OCI-LY7 (cell line): Measurements from ENCODE around the gene MKI67. TPM values are rescaled to one million over a fixed set of nuclear protein-coding genes. Genes with fewer than 3 reads are reported as not detected.
A peak's percentile ranks its signal among the peaks of the same experiment; 100 is the strongest.

Experiments used
- BruUV-seq: library from RNA; stranded (reverse); fragments of 400-500 nt; replicated peaks from 2 replicates; lab custom pipeline; 2021; lab: Mats Ljungman, UMichigan
- CTCF ChIA-PET: fragments of 300-600 bp; sonication (Branson Sonifier 250); formaldehyde crosslinking; loops from one replicate; lab custom pipeline; 2022; ENCODE audit warnings: antibody characterized with exemption; ENCODE audit not compliant: unreplicated experiment; lab: Charles Lee
- POLR2A ChIA-PET: fragments of 300-600 bp; sonication (Branson Sonifier 250); formaldehyde crosslinking; loops from one replicate; lab custom pipeline; 2022; ENCODE audit warnings: antibody characterized with exemption; lab: Charles Lee
- DNase-seq: peaks from one replicate; pipeline ENCODE4 v3.0.0-alpha.2; 2015; ENCODE audit warnings: low spot score
- H2AFZ ChIP-seq: fragments of 200-600 bp; sonication (generic), shearing (Covaris generic); 2 replicates; pipeline ENCODE4 v1.6.1; 2014; ENCODE audit warnings: mild to moderate bottlenecking, antibody characterized with exemption, low read length, moderate library complexity
- H3K27ac ChIP-seq: fragments of 200-600 bp; sonication (generic); 2 replicates; pipeline ENCODE4 v1.5.1; 2014; ENCODE audit warnings: mixed run types, low read depth, mild to moderate bottlenecking, moderate library complexity, low read length, inconsistent platforms; ENCODE audit not compliant: poor library complexity, severe bottlenecking
- H3K36me3 ChIP-seq: fragments of 200-600 bp; sonication (generic); 2 replicates; pipeline ENCODE4 v1.6.1; 2014; ENCODE audit warnings: mild to moderate bottlenecking, antibody characterized with exemption, low read length, moderate library complexity, mixed read lengths; ENCODE audit not compliant: insufficient read depth
- H3K4me1 ChIP-seq: fragments of 200-600 bp; sonication (generic); 2 replicates; pipeline ENCODE4 v1.5.1; 2014; ENCODE audit warnings: mild to moderate bottlenecking, low read length; ENCODE audit not compliant: insufficient read depth, poor library complexity, severe bottlenecking
- H3K4me2 ChIP-seq: fragments of 200-600 bp; sonication (generic); 2 replicates; pipeline ENCODE4 v1.6.1; 2014; ENCODE audit warnings: mild to moderate bottlenecking, low read length
- H3K4me3 ChIP-seq: fragments of 200-600 bp; sonication (generic); 2 replicates; pipeline ENCODE4 v1.5.1; 2014; ENCODE audit warnings: mild to moderate bottlenecking, low read depth, low read length; ENCODE audit not compliant: poor library complexity, severe bottlenecking
- H3K79me2 ChIP-seq: fragments of 200-600 bp; sonication (generic); 2 replicates; pipeline ENCODE4 v1.6.1; 2016; ENCODE audit warnings: low read depth, mild to moderate bottlenecking, low read length, moderate library complexity, mixed read lengths; ENCODE audit not compliant: insufficient read depth
- H3K9me2 ChIP-seq: fragments of 200-600 bp; sonication (generic); 2 replicates; pipeline ENCODE4 v1.6.1; 2016; ENCODE audit warnings: mild to moderate bottlenecking, low read length, mixed read lengths; ENCODE audit not compliant: insufficient read depth
- H3K9me3 ChIP-seq: fragments of 200-600 bp; sonication (generic); 2 replicates; pipeline ENCODE4 v1.6.1; 2014; ENCODE audit warnings: mild to moderate bottlenecking, mixed run types, low read length, mixed read lengths
- H4K20me1 ChIP-seq: fragments of 200-600 bp; sonication (generic); 2 replicates; pipeline ENCODE4 v1.6.1; 2014; ENCODE audit warnings: mild to moderate bottlenecking, antibody characterized with exemption, low read length, moderate library complexity, mixed read lengths; ENCODE audit not compliant: insufficient read depth
- CTCF ChIP-seq: fragments of 200-600 bp; sonication (generic); conservative IDR thresholded peaks from 2 replicates; pipeline ENCODE4 v1.5.1; 2014; ENCODE audit warnings: mild to moderate bottlenecking, antibody characterized with exemption, low read length, moderate library complexity, mixed read lengths
- EZH2phosphoT487 ChIP-seq: fragments of 200-600 bp; sonication (generic); IDR thresholded peaks from 2 replicates; pipeline ENCODE4 v1.6.1; 2018; ENCODE audit warnings: low read depth, borderline replicate concordance, mild to moderate bottlenecking, mixed run types, antibody characterized with exemption, low read length, moderate library complexity, mixed read lengths
- intact Hi-C: fragments of 100-400 bp; cut with micrococcal nuclease; formaldehyde crosslinking; loops from one replicate; pipeline ENCODE4 v1.10.0; 2022; ENCODE audit not compliant: unreplicated experiment
- total RNA-seq, 2 experiments: library from RNA; depleted of rRNA in 1 of 2; stranded (reverse); fragments of >200 nt in 1 of 2; shearing (Covaris generic) in 1 of 2; gene quantifications; 2 replicates each; pipeline ENCODE4 v1.2.3, GENCODE V29; 2014 to 2022

The MKI67 gene
- total RNA-seq, 2 experiments from 2014 or later: 139 to 192 TPM

- peaks cover 77% of the 10 kb centered on the region for H3K79me2 ChIP-seq
- peaks cover 49% of the 10 kb centered on the region for H4K20me1 ChIP-seq
- peaks cover 75% of the 10 kb centered on the region for H3K36me3 ChIP-seq
- no peaks in the 10 kb centered on the region for H3K9me3 ChIP-seq
- H3K4me1 ChIP-seq: peaks cover 38% of the 10 kb centered on the region
- H3K27ac ChIP-seq: no peak overlapping the region
- no TSS peak for BruUV-seq
- no peak for TF ChIP-seq CTCF
- DNase-seq: no peak
- no peaks in the 10 kb centered on the region for H3K9me2 ChIP-seq
- peak overlapping the region; percentile 92 for H3K4me3 ChIP-seq
- CTCF ChIA-PET: no interaction called here
- POLR2A ChIA-PET: interaction anchor here (0.6 to 1.0 kb wide), 2 partner anchors 24 to 88 kb away, joined by 3 read pairs; no protein-coding TSS in a partner anchor
- H3K4me2 ChIP-seq: peak overlapping the region; percentile 95
- intact Hi-C loops: no loop called here
- no peak overlapping the region for H2AFZ ChIP-seq
Measured at GRCh38 chr10:128122931-128123330, 3.3 kb downstream of the MKI67 start.

GRCh38 chr10:128121750-128122412, 4.3 kb downstream of the MKI67 start:
- H3K4me2 ChIP-seq: peak overlapping the region; percentile 95; the same call in 1 of the 2 replicates
- intact Hi-C loops: no loop called here
- H4K20me1 ChIP-seq: peaks cover 49% of the 10 kb centered on the region
- H3K4me1 ChIP-seq: peaks cover 31% of the 10 kb centered on the region
- DNase-seq: no peak
- H2AFZ ChIP-seq: no peak overlapping the region
- POLR2A ChIA-PET: interaction anchor here (0.5 to 0.8 kb wide), 2 partner anchors 60 to 546 kb away, joined by 3 read pairs; no protein-coding TSS in a partner anchor
- CTCF ChIA-PET: no interaction called here
- BruUV-seq: no TSS peak
- peaks cover 87% of the 10 kb centered on the region for H3K79me2 ChIP-seq
- H3K9me2 ChIP-seq: no peaks in the 10 kb centered on the region
- no peak overlapping the region for H3K4me3 ChIP-seq
- H3K36me3 ChIP-seq: peaks cover 86% of the 10 kb centered on the region
- H3K9me3 ChIP-seq: no peaks in the 10 kb centered on the region
- TF ChIP-seq CTCF: no peak
- no peak for TF ChIP-seq EZH2phosphoT487
- no peak overlapping the region for H3K27ac ChIP-seq
